Activated naive CD4-positive, alpha-beta T cell treated with anti-CD3 and anti-CD28 coated beads for 36 hours (primary cell): Measurements from ENCODE around the gene P2RX7. TPM values are rescaled to one million over a fixed set of nuclear protein-coding genes. Genes with fewer than 3 reads are reported as not detected.
A peak's percentile ranks its signal among the peaks of the same experiment; 100 is the strongest.

Experiments used
- CTCF ChIA-PET: fragments of 350-600 bp; sonication (Branson Sonifier 250); formaldehyde crosslinking; loops from one replicate; lab custom pipeline; 2021; ENCODE audit warnings: antibody characterized with exemption; lab: Charles Lee
- DNase-seq: peaks from one replicate; pipeline ENCODE4 v3.0.0-alpha.2; 2020
- H3K27ac Mint-ChIP-seq: one replicate; pipeline ENCODE4 v1.8.0; 2021; ENCODE audit warnings: mild to moderate bottlenecking, mixed read lengths
- H3K27me3 Mint-ChIP-seq: one replicate; pipeline ENCODE4 v1.8.0; 2021; ENCODE audit warnings: low read depth, mixed read lengths
- H3K36me3 Mint-ChIP-seq: one replicate; pipeline ENCODE4 v1.8.0; 2021; ENCODE audit warnings: low read depth, mixed read lengths
- H3K4me1 Mint-ChIP-seq: one replicate; pipeline ENCODE4 v1.8.0; 2021; ENCODE audit warnings: low read depth, mixed read lengths
- H3K4me3 Mint-ChIP-seq: one replicate; pipeline ENCODE4 v1.8.0; 2021; ENCODE audit warnings: mild to moderate bottlenecking, moderate library complexity, mixed read lengths
- H3K9me3 Mint-ChIP-seq: one replicate; pipeline ENCODE4 v1.8.0; 2021; ENCODE audit warnings: mixed read lengths
- intact Hi-C: fragments of 100-400 bp; cut with micrococcal nuclease; formaldehyde crosslinking; loops from one replicate; pipeline ENCODE4 v1.15.1; 2023
- total RNA-seq, 2 experiments: library from RNA; stranded (reverse); gene quantifications; one replicate each; pipeline ENCODE4 v1.2.3, GENCODE V29; 2021

P2RX7 gene
- total RNA-seq, 2 experiments from 2014 or later = 6.3 to 6.6 TPM

GRCh38 chr12:121092034-121092433, 40.6 kb upstream of the P2RX7 start:
- no peak for DNase-seq
- Mint-ChIP-seq H3K4me3 (no peak overlapping the region), H3K36me3 (no peaks in the 10 kb centered on the region), H3K4me1 (peaks cover 42% of the 10 kb centered on the region), H3K27ac (no peak overlapping the region), H3K27me3 (peaks cover 6% of the 10 kb centered on the region), H3K9me3 (peaks cover 1% of the 10 kb centered on the region)
- CTCF ChIA-PET = interaction anchor here (0.6 to 2.3 kb wide), 3 partner anchors 31 to 139 kb away, joined by 4 to 19 read pairs (median 7); no protein-coding TSS in a partner anchor
- intact Hi-C loops = loop anchor here (10.0 kb wide), 1 partner anchor 237 kb away; no protein-coding TSS in a partner anchor

GRCh38 chr12:121093487-121093891, 39.2 kb upstream of the P2RX7 start:
- CTCF ChIA-PET = interaction anchor here (0.9 to 2.3 kb wide), 5 partner anchors 28 to 336 kb away, joined by 3 to 19 read pairs (median 6); no protein-coding TSS in a partner anchor
- peaks cover 1% of the 10 kb centered on the region for H3K9me3 Mint-ChIP-seq
- H3K27me3 Mint-ChIP-seq = peaks cover 6% of the 10 kb centered on the region
- H3K27ac Mint-ChIP-seq = no peak overlapping the region
- H3K4me1 Mint-ChIP-seq = peaks cover 33% of the 10 kb centered on the region
- H3K4me3 Mint-ChIP-seq = no peak overlapping the region
- no peak for DNase-seq
- no peaks in the 10 kb centered on the region for H3K36me3 Mint-ChIP-seq
- intact Hi-C loops = loop anchor here (10.0 kb wide), 1 partner anchor 239 kb away; no protein-coding TSS in a partner anchor

GRCh38 chr12:121095544-121096198, 37.0 kb upstream of the P2RX7 start:
- peaks cover 33% of the 10 kb centered on the region for H3K4me1 Mint-ChIP-seq
- peak overlapping the region; percentile 71 for H3K4me3 Mint-ChIP-seq
- CTCF ChIA-PET = interaction anchor here (0.6 to 3.9 kb wide), 12 partner anchors 33 to 152 kb away, joined by 3 to 28 read pairs (median 4); no protein-coding TSS in a partner anchor
- no peaks in the 10 kb centered on the region for H3K36me3 Mint-ChIP-seq
- peaks cover 3% of the 10 kb centered on the region for H3K9me3 Mint-ChIP-seq
- H3K27ac Mint-ChIP-seq = no peak overlapping the region
- intact Hi-C loops = loop anchor here (1.0 to 10.0 kb wide), 6 partner anchors 35 to 513 kb away; partner anchors contain the start of gene POP5
- peaks cover 6% of the 10 kb centered on the region for H3K27me3 Mint-ChIP-seq
- DNase-seq = peak; percentile 85

GRCh38 chr12:121096199-121096798, 36.4 kb upstream of the P2RX7 start:
- DNase-seq = no peak
- Mint-ChIP-seq H3K4me3 (peak overlapping the region; percentile 71), H3K27ac (no peak overlapping the region), H3K4me1 (peaks cover 33% of the 10 kb centered on the region), H3K9me3 (peaks cover 3% of the 10 kb centered on the region), H3K27me3 (peaks cover 6% of the 10 kb centered on the region), H3K36me3 (no peaks in the 10 kb centered on the region)
- intact Hi-C loops = loop anchor here (1.0 to 10.0 kb wide), 6 partner anchors 36 to 514 kb away; partner anchors contain the start of gene POP5
- CTCF ChIA-PET = interaction anchor here (0.6 to 3.9 kb wide), 10 partner anchors 36 to 153 kb away, joined by 3 to 28 read pairs (median 4); no protein-coding TSS in a partner anchor

- H3K36me3 Mint-ChIP-seq = no peaks in the 10 kb centered on the region
- peaks cover 13% of the 10 kb centered on the region for H3K4me1 Mint-ChIP-seq
- intact Hi-C loops = loop anchor here (5.0 to 10.0 kb wide), 2 partner anchors 245 to 517 kb away; partner anchors contain the start of gene POP5
- no peak overlapping the region for H3K4me3 Mint-ChIP-seq
- CTCF ChIA-PET = interaction anchor here (0.6 to 2.4 kb wide), 5 partner anchors 38 to 108 kb away, joined by 3 to 9 read pairs (median 4); no protein-coding TSS in a partner anchor
- peaks cover 6% of the 10 kb centered on the region for H3K27me3 Mint-ChIP-seq
- no peak overlapping the region for H3K27ac Mint-ChIP-seq
- H3K9me3 Mint-ChIP-seq = peaks cover 4% of the 10 kb centered on the region
- DNase-seq = no peak
Observed at GRCh38 chr12:121099779-121100178, 32.9 kb upstream of the P2RX7 start.

- intact Hi-C loops = no loop called here
- Mint-ChIP-seq H3K27me3 (no peaks in the 10 kb centered on the region), H3K9me3 (peaks cover 7% of the 10 kb centered on the region), H3K36me3 (no peaks in the 10 kb centered on the region), H3K27ac (no peak overlapping the region), H3K4me3 (no peak overlapping the region), H3K4me1 (no peaks in the 10 kb centered on the region)
- DNase-seq = no peak
- CTCF ChIA-PET = interaction anchor here (0.6 to 1.2 kb wide), 2 partner anchors 11 to 477 kb away, joined by 3 to 4 read pairs; no protein-coding TSS in a partner anchor
Observed at GRCh38 chr12:121102307-121102706, 30.4 kb upstream of the P2RX7 start.

- CTCF ChIA-PET = interaction anchor here (0.6 kb wide), 1 partner anchor 165 kb away, joined by 3 read pairs; no protein-coding TSS in a partner anchor
- peaks cover 4% of the 10 kb centered on the region for H3K4me1 Mint-ChIP-seq
- DNase-seq = no peak
- no peak overlapping the region for H3K27ac Mint-ChIP-seq
- peaks cover 5% of the 10 kb centered on the region for H3K9me3 Mint-ChIP-seq
- no peaks in the 10 kb centered on the region for H3K36me3 Mint-ChIP-seq
- intact Hi-C loops = no loop called here
- H3K27me3 Mint-ChIP-seq = no peaks in the 10 kb centered on the region
- H3K4me3 Mint-ChIP-seq = no peak overlapping the region
Observed at GRCh38 chr12:121107681-121108080, 25.0 kb upstream of the P2RX7 start.

GRCh38 chr12:121108492-121108891, 24.2 kb upstream of the P2RX7 start:
- Mint-ChIP-seq H3K9me3 (peaks cover 5% of the 10 kb centered on the region), H3K36me3 (no peaks in the 10 kb centered on the region), H3K27ac (no peak overlapping the region), H3K4me1 (peaks cover 4% of the 10 kb centered on the region), H3K4me3 (no peak overlapping the region), H3K27me3 (no peaks in the 10 kb centered on the region)
- DNase-seq = no peak
- intact Hi-C loops = no loop called here
- CTCF ChIA-PET = interaction anchor here (0.6 to 1.3 kb wide), 3 partner anchors 103 to 299 kb away, joined by 3 read pairs; no protein-coding TSS in a partner anchor

- intact Hi-C loops = loop anchor here (1.0 to 5.0 kb wide), 5 partner anchors 50 to 527 kb away; no protein-coding TSS in a partner anchor
- Mint-ChIP-seq H3K27me3 (no peaks in the 10 kb centered on the region), H3K36me3 (no peaks in the 10 kb centered on the region), H3K9me3 (no peaks in the 10 kb centered on the region), H3K4me1 (peaks cover 4% of the 10 kb centered on the region), H3K27ac (no peak overlapping the region), H3K4me3 (no peak overlapping the region)
- DNase-seq = peak; percentile 80
- CTCF ChIA-PET = interaction anchor here (0.6 to 4.1 kb wide), 16 partner anchors 9 to 558 kb away, joined by 3 to 27 read pairs (median 4); no protein-coding TSS in a partner anchor
Observed at GRCh38 chr12:121110211-121110940, 22.3 kb upstream of the P2RX7 start.

- Mint-ChIP-seq H3K36me3 (no peaks in the 10 kb centered on the region), H3K27me3 (no peaks in the 10 kb centered on the region), H3K9me3 (no peaks in the 10 kb centered on the region), H3K27ac (no peak overlapping the region), H3K4me1 (peaks cover 4% of the 10 kb centered on the region), H3K4me3 (no peak overlapping the region)
- no peak for DNase-seq
- CTCF ChIA-PET = interaction anchor here (0.6 to 4.1 kb wide), 6 partner anchors 51 to 128 kb away, joined by 3 to 27 read pairs (median 4); no protein-coding TSS in a partner anchor
- intact Hi-C loops = loop anchor here (2.0 to 5.0 kb wide), 2 partner anchors 111 to 463 kb away; no protein-coding TSS in a partner anchor
Observed at GRCh38 chr12:121111684-121112083, 21.0 kb upstream of the P2RX7 start.

GRCh38 chr12:121112496-121112895, 20.2 kb upstream of the P2RX7 start:
- DNase-seq = no peak
- H3K9me3 Mint-ChIP-seq = no peaks in the 10 kb centered on the region
- intact Hi-C loops = loop anchor here (5.0 kb wide), 1 partner anchor 110 kb away; no protein-coding TSS in a partner anchor
- CTCF ChIA-PET = interaction anchor here (0.6 to 4.1 kb wide), 3 partner anchors 13 to 118 kb away, joined by 4 to 27 read pairs (median 5); no protein-coding TSS in a partner anchor
- H3K27ac Mint-ChIP-seq = no peak overlapping the region
- no peak overlapping the region for H3K4me3 Mint-ChIP-seq
- peaks cover 4% of the 10 kb centered on the region for H3K4me1 Mint-ChIP-seq
- no peaks in the 10 kb centered on the region for H3K27me3 Mint-ChIP-seq
- no peaks in the 10 kb centered on the region for H3K36me3 Mint-ChIP-seq
